Mesenchymal stem cell (in vitro differentiated cells and primary cell): ENCODE data around the gene FAM83E.

Experiments used
- DNase-seq: peaks from one replicate; pipeline ENCODE4 v3.0.0-alpha.2; 2013
- H2AFZ ChIP-seq: one replicate; pipeline ENCODE4 v1.6.1; 2013; ENCODE audit warnings: low read depth, mild to moderate bottlenecking, control low read depth, inconsistent platforms, low read length, moderate library complexity
- H2AK5ac ChIP-seq: 2 replicates; pipeline ENCODE4 v1.6.1; 2013; ENCODE audit warnings: low read length, moderate library complexity, mild to moderate bottlenecking, inconsistent platforms; ENCODE audit not compliant: severe bottlenecking
- H2BK120ac ChIP-seq: one replicate; pipeline ENCODE4 v1.6.1; 2013; ENCODE audit warnings: low read depth, mild to moderate bottlenecking, inconsistent platforms, low read length, moderate library complexity
- H2BK12ac ChIP-seq, 2 experiments: one replicate each; pipeline ENCODE4 v1.6.1; 2013; ENCODE audit warnings: inconsistent platforms in 2 of 2, low read length in 2 of 2, mild to moderate bottlenecking in 2 of 2, moderate library complexity in 2 of 2, control low read depth in 1 of 2
- H2BK15ac ChIP-seq: one replicate; pipeline ENCODE4 v1.6.1; 2013; ENCODE audit warnings: mild to moderate bottlenecking, low read depth, inconsistent platforms; ENCODE audit not compliant: poor library complexity, severe bottlenecking
- H2BK5ac ChIP-seq: 2 replicates; pipeline ENCODE4 v1.6.1; 2013; ENCODE audit warnings: low read depth, mild to moderate bottlenecking, low read length, control low read depth, inconsistent platforms; ENCODE audit not compliant: poor library complexity, severe bottlenecking
- H3K14ac ChIP-seq, 2 experiments: one replicate each; pipeline ENCODE4 v1.6.1; 2013; ENCODE audit warnings: inconsistent platforms in 2 of 2, low read length in 2 of 2, control low read depth in 1 of 2, mild to moderate bottlenecking in 1 of 2, moderate library complexity in 1 of 2
- H3K18ac ChIP-seq, 2 experiments: one replicate each; pipeline ENCODE4 v1.6.1; 2013; ENCODE audit warnings: inconsistent platforms in 2 of 2, low read length in 2 of 2, control low read depth in 1 of 2, low read depth in 1 of 2, mild to moderate bottlenecking in 1 of 2
- H3K23ac ChIP-seq, 2 experiments: one replicate each; pipeline ENCODE4 v1.6.1; 2013; ENCODE audit warnings: inconsistent platforms in 2 of 2, low read length in 2 of 2, mild to moderate bottlenecking in 2 of 2, moderate library complexity in 2 of 2, control low read depth in 1 of 2
- H3K27ac ChIP-seq: 2 replicates; pipeline ENCODE4 v1.5.1; 2013; ENCODE audit warnings: mild to moderate bottlenecking, moderate library complexity, low read length, control low read depth, inconsistent platforms; ENCODE audit not compliant: poor library complexity, severe bottlenecking
- H3K27me3 ChIP-seq, 2 experiments: 2 replicates each; pipeline versions ENCODE4 v1.6.1 to v1.7.0; 2013; ENCODE audit warnings: low read length in 2 of 2, mild to moderate bottlenecking in 2 of 2, moderate library complexity in 2 of 2, control low read depth in 1 of 2, inconsistent platforms in 1 of 2; ENCODE audit not compliant: control insufficient read depth in 1 of 2, insufficient read depth in 1 of 2
- H3K36me3 ChIP-seq, 2 experiments: 2 replicates each; pipeline versions ENCODE4 v1.6.1 to v1.7.0; 2013; ENCODE audit warnings: low read length in 2 of 2, control low read depth in 1 of 2, inconsistent platforms in 1 of 2, low read depth in 1 of 2, mild to moderate bottlenecking in 1 of 2; ENCODE audit not compliant: insufficient read depth in 2 of 2, control insufficient read depth in 1 of 2
- H3K4ac ChIP-seq, 2 experiments: one replicate each; pipeline ENCODE4 v1.6.1; 2013; ENCODE audit warnings: inconsistent platforms in 2 of 2, low read length in 2 of 2, mild to moderate bottlenecking in 2 of 2, moderate library complexity in 2 of 2, control low read depth in 1 of 2, low read depth in 1 of 2
- H3K4me1 ChIP-seq: 2 replicates; pipeline ENCODE4 v1.6.1; 2013; ENCODE audit warnings: low read depth, low read length, control low read depth; ENCODE audit not compliant: control insufficient read depth, insufficient read depth
- H3K4me2 ChIP-seq: 2 replicates; pipeline ENCODE4 v1.6.1; 2013; ENCODE audit warnings: low read length, mild to moderate bottlenecking, inconsistent platforms; ENCODE audit not compliant: poor library complexity, severe bottlenecking
- H3K4me3 ChIP-seq, 2 experiments: 2 replicates each; pipeline versions ENCODE4 v1.5.1 to v1.7.0; 2013; ENCODE audit warnings: low read length in 2 of 2, mild to moderate bottlenecking in 2 of 2, control low read depth in 1 of 2, low read depth in 1 of 2; ENCODE audit not compliant: insufficient read depth in 1 of 2
- H3K79me1 ChIP-seq: replicated peaks from 2 replicates; pipeline ENCODE4 v1.6.1; 2013; ENCODE audit warnings: mild to moderate bottlenecking, control low read depth, low read length, inconsistent platforms; ENCODE audit not compliant: poor library complexity, severe bottlenecking
- H3K9ac ChIP-seq: 2 replicates; pipeline ENCODE4 v1.7.0; 2013; ENCODE audit warnings: mild to moderate bottlenecking, low read length, moderate library complexity
- H3K9me3 ChIP-seq: 2 replicates; pipeline ENCODE4 v1.7.0; 2013; ENCODE audit warnings: mild to moderate bottlenecking, low read length; ENCODE audit not compliant: control insufficient read depth
- H4K8ac ChIP-seq: one replicate; pipeline ENCODE4 v1.6.1; 2013; ENCODE audit warnings: inconsistent platforms, mild to moderate bottlenecking, low read length, moderate library complexity
- H4K91ac ChIP-seq: one replicate; pipeline ENCODE4 v1.6.1; 2013; ENCODE audit warnings: mild to moderate bottlenecking, low read length, inconsistent platforms
- WGBS: methylation state at CpG from one replicate; pipeline ENCODE4 v1.1.7; 2013; ENCODE audit warnings: mixed read lengths; 5-methylcytosine and 5-hydroxymethylcytosine counted together

FAM83E gene

DNA sequence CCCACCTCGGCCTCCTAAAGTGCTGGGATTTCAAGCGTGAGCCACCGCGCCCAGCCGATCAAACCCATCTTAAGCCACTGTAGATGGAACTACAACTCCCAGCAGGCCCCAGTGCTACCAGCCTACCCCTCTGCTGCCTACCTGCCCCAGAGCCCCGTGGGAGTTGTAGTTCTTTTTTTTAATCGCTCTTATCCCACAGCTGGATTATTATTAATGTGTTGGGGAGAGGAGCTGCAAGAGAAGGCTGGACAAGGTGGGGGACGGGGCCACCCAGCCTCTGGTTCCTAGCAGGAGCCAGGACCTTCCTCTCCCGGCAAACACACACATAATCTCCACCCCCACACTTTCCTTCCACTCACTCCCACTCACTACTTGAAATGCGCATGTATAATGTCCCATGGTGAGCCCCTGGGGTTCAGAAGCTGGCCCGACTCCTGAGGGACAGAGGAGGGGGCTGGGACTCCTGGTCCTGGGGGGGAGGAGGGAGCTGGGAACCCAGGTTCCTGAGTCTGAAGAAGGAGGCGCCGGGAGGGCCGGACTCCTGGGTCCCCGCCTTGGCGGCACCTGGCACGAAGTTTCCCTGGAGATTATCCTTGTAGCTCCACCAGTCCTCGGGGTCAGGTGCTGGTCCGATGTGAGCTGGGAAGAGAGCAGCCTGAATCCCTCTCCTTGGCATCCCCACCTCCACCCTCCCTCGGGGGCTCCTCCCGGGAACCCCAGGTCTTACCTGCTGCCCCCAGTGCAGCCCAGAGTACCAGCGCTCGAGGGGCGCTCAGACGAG is 30.2 kb upstream of the FAM83E start:
- DNase-seq: peak; percentile 79
- Histone ChIP-seq H3K27me3 (no peaks in the 10 kb centered on the region), H3K4me1 (peaks cover 24% of the 10 kb centered on the region), H4K91ac (peak overlapping the region; percentile 47), H2BK120ac (peak overlapping the region; percentile 52), H3K9ac (peak overlapping the region; percentile 53), H3K9me3 (no peaks in the 10 kb centered on the region), H2AFZ (no peak overlapping the region), H3K79me1 (no peaks in the 10 kb centered on the region), H2BK12ac (peak overlapping the region in 1 of 2 experiments; percentile 92), H2BK5ac (no peak overlapping the region), H3K4ac (peak overlapping the region in 1 of 2 experiments; percentile 95), H2AK5ac (peak overlapping the region; percentile 41), H3K27ac (peak overlapping the region; percentile 73), H3K18ac (peak overlapping the region; percentile 58 to 98), H3K4me2 (peak overlapping the region; percentile 89), H3K4me3 (peak overlapping the region; percentile 48 to 80), H3K36me3 (peaks cover 0 to under 1% of the 10 kb centered on the region in 2 experiments), H3K14ac (peak overlapping the region in 1 of 2 experiments; percentile 76), H3K23ac (no peak overlapping the region), H4K8ac (peak overlapping the region; percentile 94), H2BK15ac (peak overlapping the region; percentile 99)
- WGBS: 5% methylated on average over 23 of the region's 25 CpGs

DNA sequence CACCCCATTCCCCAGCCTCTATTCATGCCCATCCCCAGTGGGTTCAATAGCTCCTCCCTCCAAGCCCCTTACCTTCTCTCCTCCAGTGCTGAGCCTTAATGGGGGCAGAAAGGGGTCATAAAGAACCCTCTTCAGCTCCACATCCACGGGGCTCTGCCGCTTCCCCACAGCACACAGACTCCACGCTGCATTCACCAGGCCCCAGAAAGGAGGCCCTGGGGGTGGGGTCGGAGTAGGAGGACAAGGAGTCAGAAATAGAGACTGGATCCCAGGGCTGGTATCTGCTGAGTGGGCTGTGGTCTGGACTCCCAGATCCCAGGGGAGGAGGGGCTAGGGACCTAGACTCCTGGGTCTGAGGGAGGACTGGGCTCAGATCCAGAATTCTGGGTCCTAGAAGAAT is 29.5 kb upstream of the FAM83E start:
- no peak for DNase-seq
- peaks cover 0 to 7% of the 10 kb centered on the region in 2 experiments for H3K36me3 ChIP-seq
- no peak overlapping the region for H3K23ac ChIP-seq
- 83% methylated on average over 4 of the region's 4 CpGs for WGBS
- H3K79me1 ChIP-seq: no peaks in the 10 kb centered on the region
- no peaks in the 10 kb centered on the region for H3K27me3 ChIP-seq
- peak overlapping the region in 1 of 2 experiments; percentile 32 for H3K4ac ChIP-seq
- peak overlapping the region; percentile 5 for H4K8ac ChIP-seq
- H2BK5ac ChIP-seq: no peak overlapping the region
- H3K9me3 ChIP-seq: no peaks in the 10 kb centered on the region
- no peak overlapping the region for H3K18ac ChIP-seq
- H3K27ac ChIP-seq: no peak overlapping the region
- no peak overlapping the region for H3K14ac ChIP-seq
- H2BK15ac ChIP-seq: no peak overlapping the region
- no peak overlapping the region for H3K4me2 ChIP-seq
- no peak overlapping the region for H3K9ac ChIP-seq
- peaks cover 23% of the 10 kb centered on the region for H3K4me1 ChIP-seq
- peak overlapping the region; percentile 64 for H2AK5ac ChIP-seq
- H2AFZ ChIP-seq: no peak overlapping the region
- H3K4me3 ChIP-seq: no peak overlapping the region
- H2BK120ac ChIP-seq: no peak overlapping the region
- H4K91ac ChIP-seq: no peak overlapping the region
- H2BK12ac ChIP-seq: peak overlapping the region in 1 of 2 experiments; percentile 37

DNA sequence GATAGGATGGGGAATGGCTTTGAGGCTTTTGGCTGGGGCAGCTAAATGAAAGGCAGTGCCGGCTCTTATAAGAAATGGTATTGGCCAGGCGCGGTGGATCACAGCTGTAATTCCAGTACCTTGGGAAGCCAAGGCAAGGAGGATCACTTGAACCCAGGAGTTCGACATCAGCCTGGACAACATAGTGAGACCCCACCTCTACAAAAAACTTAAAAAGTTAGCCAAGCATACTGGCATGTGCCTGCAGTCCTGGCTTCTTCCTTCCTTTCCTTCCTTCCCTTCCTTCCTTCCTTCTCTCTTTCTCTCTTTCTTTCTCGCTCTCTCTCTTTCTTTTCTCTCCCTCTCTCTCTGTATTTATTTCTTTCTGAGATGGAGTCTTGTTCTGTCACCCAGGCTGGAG is 28.0 kb upstream of the FAM83E start:
- Histone ChIP-seq H4K8ac (no peak overlapping the region), H2BK12ac (no peak overlapping the region), H3K27ac (no peak overlapping the region), H3K27me3 (no peaks in the 10 kb centered on the region), H3K4me2 (no peak overlapping the region), H3K4me1 (peaks cover 23% of the 10 kb centered on the region), H3K9ac (no peak overlapping the region), H3K4me3 (no peak overlapping the region), H4K91ac (no peak overlapping the region), H3K36me3 (peaks cover 0 to 14% of the 10 kb centered on the region in 2 experiments), H3K9me3 (no peaks in the 10 kb centered on the region), H2BK15ac (no peak overlapping the region), H3K23ac (no peak overlapping the region), H2BK5ac (no peak overlapping the region), H3K14ac (no peak overlapping the region), H3K4ac (no peak overlapping the region), H2AFZ (no peak overlapping the region), H2BK120ac (no peak overlapping the region), H2AK5ac (no peak overlapping the region), H3K79me1 (no peaks in the 10 kb centered on the region), H3K18ac (no peak overlapping the region)
- WGBS: 96% methylated on average over 4 of the region's 5 CpGs
- no peak for DNase-seq

DNA sequence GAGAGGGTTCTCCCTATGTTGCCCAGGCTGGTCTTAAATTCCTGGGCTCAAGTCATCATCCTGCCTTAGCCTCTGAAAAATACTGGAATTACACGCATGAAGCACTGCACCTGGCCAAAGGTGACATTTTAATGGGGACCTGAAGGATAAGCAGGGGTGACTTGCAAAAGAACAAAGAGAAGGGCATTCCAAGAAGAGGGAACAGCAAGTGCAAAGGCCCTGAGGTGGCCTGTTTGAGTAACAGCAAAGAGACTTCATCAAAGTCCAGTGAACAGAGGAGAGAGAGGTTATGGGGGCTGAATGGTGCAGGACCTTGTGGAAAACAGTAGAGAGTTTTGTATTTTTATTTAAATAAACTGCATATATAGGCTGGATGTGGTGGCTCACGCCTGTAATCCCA is 27.0 kb upstream of the FAM83E start:
- Histone ChIP-seq H4K8ac (no peak overlapping the region), H3K23ac (no peak overlapping the region), H3K9ac (no peak overlapping the region), H3K18ac (no peak overlapping the region), H4K91ac (no peak overlapping the region), H2AK5ac (no peak overlapping the region), H3K9me3 (no peaks in the 10 kb centered on the region), H3K14ac (no peak overlapping the region), H3K4me1 (peaks cover 25% of the 10 kb centered on the region), H3K36me3 (peaks cover 0 to 14% of the 10 kb centered on the region in 2 experiments), H2BK15ac (no peak overlapping the region), H3K79me1 (no peaks in the 10 kb centered on the region), H3K4me2 (no peak overlapping the region), H2BK120ac (no peak overlapping the region), H3K4ac (no peak overlapping the region), H3K27ac (no peak overlapping the region), H2BK5ac (no peak overlapping the region), H3K27me3 (no peaks in the 10 kb centered on the region), H2AFZ (no peak overlapping the region), H3K4me3 (no peak overlapping the region), H2BK12ac (no peak overlapping the region)
- 100% methylated on average over 2 of the region's 2 CpGs for WGBS
- DNase-seq: no peak
